IPS DF 6.9 (cell line): ENCODE results near the gene ANTKMT.

Experiments
- DNase-seq: peaks from one replicate; pipeline ENCODE4 v3.0.0-alpha.2; 2013; ENCODE audit warnings: low read depth, low spot score
- H3K27ac ChIP-seq: one replicate; pipeline ENCODE4 v1.5.1; 2013; ENCODE audit warnings: low read length, control low read depth
- H3K27me3 ChIP-seq: 2 replicates; pipeline ENCODE4 v1.6.1; 2013; ENCODE audit warnings: mild to moderate bottlenecking, low read length; ENCODE audit not compliant: control insufficient read depth, insufficient read depth
- H3K36me3 ChIP-seq: 2 replicates; pipeline ENCODE4 v1.6.1; 2013; ENCODE audit warnings: low read length; ENCODE audit not compliant: control insufficient read depth, insufficient read depth
- H3K4me1 ChIP-seq: 2 replicates; pipeline ENCODE4 v1.6.1; 2013; ENCODE audit warnings: low read length; ENCODE audit not compliant: control insufficient read depth, insufficient read depth
- H3K4me3 ChIP-seq: 2 replicates; pipeline ENCODE4 v1.5.1; 2013; ENCODE audit warnings: mild to moderate bottlenecking, low read length
- H3K9me3 ChIP-seq: 2 replicates; pipeline ENCODE4 v1.6.1; 2013; ENCODE audit warnings: low read length, inconsistent platforms; ENCODE audit not compliant: control insufficient read depth, insufficient read depth
- WGBS: extraction: QIAGEN DNeasy Blood & Tissue Kit; methylation state at CpG from one replicate; pipeline ENCODE4 v1.1.7; 2013; ENCODE audit warnings: mixed read lengths, missing lambda C conversion rate; ENCODE audit not compliant: insufficient read length, insufficient coverage; 5-methylcytosine and 5-hydroxymethylcytosine counted together

Gene ANTKMT

DNA sequence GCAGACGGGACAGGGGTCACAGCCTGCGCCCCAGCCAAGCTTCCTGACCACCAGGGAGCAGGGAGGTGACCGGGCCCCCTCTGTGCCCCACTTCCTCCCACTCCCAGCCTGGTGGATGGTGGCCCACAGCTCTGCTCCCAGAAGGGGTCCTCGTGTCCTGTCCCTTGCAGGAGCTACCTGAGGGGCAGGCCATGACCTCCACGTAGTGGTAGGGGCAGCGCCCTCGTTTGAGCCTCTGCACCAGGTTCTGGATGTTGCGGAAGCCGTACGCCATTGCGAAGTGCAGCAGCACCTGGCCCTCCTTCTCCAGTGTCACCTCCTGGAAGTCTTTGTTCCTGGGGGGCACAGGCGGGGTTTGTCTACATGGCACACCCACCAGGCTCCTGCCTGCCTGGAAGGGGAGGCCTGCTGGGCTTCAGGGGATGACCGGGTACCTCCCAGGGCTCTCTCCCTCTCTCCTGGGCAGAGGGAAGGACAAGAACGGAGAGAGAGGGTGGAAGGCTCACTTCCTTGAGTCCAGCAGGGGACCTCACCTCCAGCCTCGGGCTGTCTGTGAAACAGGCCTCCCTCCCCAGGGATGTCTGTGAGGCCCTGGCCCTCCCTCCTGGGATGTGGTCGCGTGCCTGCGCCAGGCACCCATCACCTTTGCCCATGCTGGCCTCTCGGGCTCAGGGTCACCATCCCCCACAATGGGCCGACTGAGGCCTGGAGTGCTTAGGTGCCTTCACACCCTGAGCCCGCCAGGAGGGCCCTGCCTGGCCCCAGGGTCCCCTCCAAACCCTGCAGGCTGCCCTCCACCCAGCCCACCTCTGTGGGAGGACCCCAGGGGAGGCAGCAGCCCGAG, 9.9 kb downstream of the ANTKMT start:
- peaks cover 3% of the 10 kb centered on the region; the same call in 1 of the 2 replicates for H3K4me1 ChIP-seq
- H3K27me3 ChIP-seq: no peaks in the 10 kb centered on the region
- WGBS: no CpG with 5 or more reads among the region's 22 CpGs
- H3K36me3 ChIP-seq: peaks cover 12% of the 10 kb centered on the region; the same call in 1 of the 2 replicates
- H3K27ac ChIP-seq: no peak overlapping the region
- DNase-seq: no peak
- H3K4me3 ChIP-seq: no peak overlapping the region
- H3K9me3 ChIP-seq: no peaks in the 10 kb centered on the region

DNA sequence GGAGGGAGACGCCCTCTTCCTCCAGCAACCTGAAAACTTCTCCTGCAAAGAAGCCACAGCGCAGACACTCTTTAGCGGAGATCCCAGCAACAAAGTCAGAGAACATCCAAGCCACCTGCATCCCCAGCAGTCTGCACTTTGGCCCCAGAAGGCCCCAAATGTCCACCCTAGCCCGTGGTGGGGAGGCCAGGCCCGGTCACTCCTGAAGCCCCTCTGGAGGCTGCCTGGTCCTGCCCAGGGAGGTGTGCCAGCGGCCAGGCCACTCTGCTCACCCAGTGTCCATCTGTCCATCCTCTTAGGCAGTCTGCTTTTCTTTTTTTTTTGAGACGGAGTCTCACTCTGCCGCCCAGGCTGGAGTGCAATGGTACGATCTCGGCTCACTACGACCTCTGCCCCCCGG, 11.4 kb downstream of the ANTKMT start:
- Histone ChIP-seq H3K4me3 (no peak overlapping the region), H3K9me3 (no peaks in the 10 kb centered on the region), H3K27me3 (no peaks in the 10 kb centered on the region), H3K4me1 (no peaks in the 10 kb centered on the region; the same call in 1 of the 2 replicates), H3K36me3 (peaks cover 14% of the 10 kb centered on the region; the same call in 1 of the 2 replicates), H3K27ac (no peak overlapping the region)
- no CpG with 5 or more reads among the region's 12 CpGs for WGBS
- DNase-seq: no peak

DNA sequence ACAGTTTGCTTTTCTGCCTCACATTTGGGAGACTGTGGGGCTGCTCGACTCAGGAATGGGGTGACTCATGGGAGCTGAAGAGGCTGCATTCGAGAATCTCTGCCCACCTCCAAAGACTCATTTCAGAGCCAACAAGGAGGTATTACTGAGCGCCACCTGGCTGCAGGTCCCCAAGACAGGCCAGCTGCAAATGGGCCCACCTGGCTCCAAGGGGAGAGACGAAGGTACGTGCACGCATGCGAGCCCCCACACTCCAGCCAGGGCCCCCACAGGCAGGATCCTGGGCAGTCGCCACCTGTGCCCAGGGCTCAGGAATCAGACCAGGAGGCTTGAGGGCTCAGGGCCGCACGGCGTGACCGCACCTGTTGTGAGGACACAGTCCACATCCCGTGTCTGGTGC, 12.0 kb downstream of the ANTKMT start:
- H3K36me3 ChIP-seq: peaks cover 14% of the 10 kb centered on the region; the same call in 1 of the 2 replicates
- no CpG with 5 or more reads among the region's 13 CpGs for WGBS
- H3K9me3 ChIP-seq: no peaks in the 10 kb centered on the region
- H3K4me1 ChIP-seq: no peaks in the 10 kb centered on the region; the same call in 1 of the 2 replicates
- no peak overlapping the region for H3K27ac ChIP-seq
- H3K4me3 ChIP-seq: no peak overlapping the region
- H3K27me3 ChIP-seq: no peaks in the 10 kb centered on the region
- DNase-seq: no peak

DNA sequence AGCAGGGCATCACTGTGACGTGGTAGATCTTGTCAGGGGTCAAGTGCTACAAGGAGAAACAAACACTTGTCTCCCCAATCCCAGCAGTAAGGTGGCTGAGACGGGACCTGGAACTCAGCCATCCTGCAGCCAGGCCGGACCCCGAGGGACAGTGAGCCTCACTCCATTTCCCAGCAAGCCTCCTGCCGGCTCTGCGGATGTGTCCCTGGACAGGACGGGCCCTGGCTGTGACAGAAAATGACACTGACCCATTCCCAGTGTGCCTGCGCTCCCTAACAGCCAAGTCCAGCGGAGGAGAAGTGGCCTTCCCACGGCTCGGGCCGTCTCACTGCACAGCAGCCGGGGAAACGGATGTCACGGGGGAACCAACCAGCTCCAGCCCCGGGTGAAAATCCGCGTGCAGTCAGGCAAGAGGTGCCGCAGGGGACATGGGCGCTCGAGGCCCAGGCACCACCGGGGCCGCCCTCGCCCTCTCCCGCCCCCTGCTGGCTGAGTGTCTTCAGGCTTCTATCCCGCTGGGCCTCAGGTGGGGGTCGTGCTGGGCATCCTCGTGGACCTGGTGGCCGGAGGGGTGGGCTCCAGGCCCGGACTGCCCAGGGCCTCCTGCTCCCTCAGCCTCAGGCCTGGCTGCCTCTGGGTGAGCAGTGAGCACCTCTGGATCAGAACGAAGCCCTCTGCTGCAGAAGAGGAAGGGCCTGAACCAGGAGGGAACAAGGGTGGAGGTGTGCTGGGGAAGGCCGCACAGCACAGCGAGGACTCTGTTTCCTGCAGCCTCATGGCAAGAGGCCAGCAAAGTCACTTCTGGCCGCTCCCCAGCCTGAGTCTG, 12.6 kb downstream of the ANTKMT start:
- DNase-seq: no peak
- Histone ChIP-seq H3K27me3 (no peaks in the 10 kb centered on the region), H3K27ac (no peak overlapping the region), H3K9me3 (no peaks in the 10 kb centered on the region), H3K4me1 (no peaks in the 10 kb centered on the region; the same call in 1 of the 2 replicates), H3K4me3 (no peak overlapping the region), H3K36me3 (peaks cover 14% of the 10 kb centered on the region; the same call in 1 of the 2 replicates)
- no CpG with 5 or more reads among the region's 34 CpGs for whole genome bisulfite sequencing

DNA sequence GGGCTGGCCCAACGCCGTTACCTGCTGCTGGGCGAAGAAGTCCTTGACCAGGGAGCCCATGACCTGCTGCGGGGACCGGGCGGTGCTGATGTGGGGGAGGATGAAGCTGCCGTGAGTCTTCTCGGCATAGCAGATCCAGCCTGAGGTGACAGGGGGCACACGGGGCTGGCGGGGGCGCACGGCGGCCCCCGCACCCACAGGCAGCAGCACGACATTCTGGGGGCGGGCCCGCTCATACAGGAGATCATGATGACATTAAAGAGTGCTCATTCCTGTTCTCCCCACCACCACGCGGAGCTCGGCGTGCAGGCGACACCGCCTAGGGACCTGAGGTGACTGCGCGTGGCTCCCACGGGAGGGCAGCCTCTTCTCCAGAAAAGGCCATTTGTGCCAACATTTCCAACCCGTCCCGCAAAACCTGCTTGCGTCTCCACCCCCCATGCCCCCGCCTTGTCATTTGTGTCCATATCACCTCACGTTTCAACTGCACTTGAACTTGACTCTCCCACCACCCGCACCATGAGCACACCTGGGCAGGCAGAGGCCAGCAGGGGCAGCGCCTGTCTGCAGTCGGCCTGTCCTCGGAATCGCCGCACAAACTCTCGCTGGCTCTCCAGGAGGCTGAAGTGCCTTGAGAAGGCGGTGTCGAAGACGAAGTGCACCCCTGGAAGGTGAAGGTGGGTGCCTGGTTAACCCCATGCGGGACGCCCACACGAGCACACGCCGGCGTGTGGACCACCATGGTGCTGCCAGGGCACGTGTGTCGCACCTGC, 13.4 kb downstream of the ANTKMT start:
- H3K4me3 ChIP-seq: no peak overlapping the region
- no peaks in the 10 kb centered on the region for H3K27me3 ChIP-seq
- DNase-seq: no peak
- WGBS: no CpG with 5 or more reads among the region's 49 CpGs
- H3K36me3 ChIP-seq: peaks cover 14% of the 10 kb centered on the region; the same call in 1 of the 2 replicates
- no peak overlapping the region for H3K27ac ChIP-seq
- H3K4me1 ChIP-seq: no peaks in the 10 kb centered on the region; the same call in 1 of the 2 replicates
- H3K9me3 ChIP-seq: no peaks in the 10 kb centered on the region

DNA sequence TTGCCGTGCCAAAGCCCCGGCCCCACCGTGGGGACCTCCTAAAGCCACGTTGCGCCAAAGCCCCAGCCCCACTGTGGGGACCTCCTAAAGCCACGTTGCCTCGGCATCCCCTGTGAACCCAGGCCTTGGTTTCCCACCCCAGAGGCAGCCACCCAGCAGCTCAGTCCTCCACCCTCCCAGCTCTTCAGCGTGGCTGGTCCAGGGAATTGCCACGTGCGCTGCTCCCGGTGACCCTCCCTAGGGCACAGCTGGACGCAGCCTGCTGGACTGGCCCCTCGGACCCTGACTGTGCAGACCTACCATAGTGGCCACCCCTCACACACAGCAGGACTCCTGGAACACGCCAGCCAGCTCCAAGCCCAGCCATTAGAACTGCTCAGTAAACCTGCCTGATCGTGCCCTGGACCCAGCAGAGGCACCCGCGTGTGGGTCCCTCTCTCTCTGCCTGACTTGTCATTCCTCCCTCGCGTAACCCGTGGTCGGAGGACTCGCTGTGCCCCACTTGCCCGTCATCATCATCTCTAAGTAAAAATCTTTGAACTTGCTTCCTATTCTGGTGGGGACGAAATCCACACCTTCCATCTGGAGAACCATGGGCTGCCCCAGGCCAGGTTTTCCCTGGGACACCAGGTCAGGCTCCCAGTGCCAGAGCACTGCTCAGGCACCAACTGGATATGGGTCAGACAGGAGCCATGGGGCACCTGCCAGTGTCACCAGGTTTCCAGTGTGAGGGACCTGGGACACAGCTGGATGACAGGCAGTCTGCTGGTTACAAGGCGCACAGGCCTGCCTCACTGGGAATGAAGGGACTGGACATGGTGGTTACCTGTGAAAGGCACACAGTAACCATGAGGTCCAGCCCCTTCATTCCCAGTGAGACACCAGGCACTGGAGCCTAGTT, 14.3 kb downstream of the ANTKMT start:
- Histone ChIP-seq H3K4me3 (no peak overlapping the region), H3K9me3 (no peaks in the 10 kb centered on the region), H3K4me1 (no peaks in the 10 kb centered on the region; the same call in 1 of the 2 replicates), H3K36me3 (peaks cover 14% of the 10 kb centered on the region; the same call in 1 of the 2 replicates), H3K27me3 (no peaks in the 10 kb centered on the region), H3K27ac (no peak overlapping the region)
- no CpG with 5 or more reads among the region's 25 CpGs for WGBS
- no peak for DNase-seq

DNA sequence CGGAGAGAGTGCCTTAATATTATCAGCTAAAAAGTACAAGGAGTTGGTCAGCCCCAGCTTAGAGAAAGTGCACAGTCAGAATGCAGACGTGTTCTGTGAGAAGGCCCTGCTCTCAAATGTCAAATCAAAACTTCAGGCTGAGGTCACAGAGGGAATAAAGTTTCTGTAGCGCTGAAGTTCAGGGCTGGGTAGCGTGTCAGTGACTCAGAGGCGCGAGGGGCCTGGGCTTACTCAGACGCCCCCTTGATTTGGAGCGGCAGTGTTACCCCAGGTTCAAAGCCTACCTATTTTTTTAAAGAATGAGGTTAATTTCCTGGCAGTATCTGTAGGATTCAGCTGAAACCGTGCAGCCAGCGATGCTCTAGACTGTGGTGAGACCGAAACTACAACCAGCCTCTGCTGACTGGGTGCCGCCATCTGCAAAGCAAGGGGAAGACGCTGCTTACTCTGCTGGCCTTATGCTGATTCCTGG, 15.1 kb downstream of the ANTKMT start:
- Histone ChIP-seq H3K9me3 (no peaks in the 10 kb centered on the region), H3K27me3 (no peaks in the 10 kb centered on the region), H3K4me1 (no peaks in the 10 kb centered on the region), H3K4me3 (no peak overlapping the region), H3K27ac (no peak overlapping the region), H3K36me3 (peaks cover 14% of the 10 kb centered on the region; the same call in 1 of the 2 replicates)
- DNase-seq: no peak
- no CpG with 5 or more reads among the region's 13 CpGs for WGBS

DNA sequence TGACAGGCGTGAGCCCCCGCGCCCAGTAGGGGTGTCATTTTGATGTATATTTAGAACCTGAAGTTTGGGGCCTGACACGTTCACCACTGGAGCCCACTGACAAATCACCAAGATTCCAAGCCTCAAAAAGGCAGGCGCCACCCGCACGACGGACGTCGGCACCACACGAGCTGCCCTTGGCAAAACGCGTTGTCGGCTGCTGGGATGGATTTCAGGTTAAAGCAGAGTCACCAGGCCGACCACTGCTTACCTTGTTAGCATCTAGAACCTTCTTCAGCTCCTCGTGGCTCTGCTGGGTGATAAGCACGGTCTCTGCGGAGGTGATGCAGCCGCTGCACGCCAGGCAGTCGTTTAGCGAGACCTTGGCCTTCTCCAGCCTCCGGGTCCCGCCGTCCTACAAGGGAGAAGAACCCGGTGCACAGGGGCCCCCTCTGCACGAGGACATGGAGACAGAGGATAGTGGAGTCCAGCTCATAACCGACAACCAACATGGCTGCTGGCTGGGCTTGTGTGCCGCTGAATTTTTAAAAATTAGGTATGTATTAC, 16.1 kb downstream of the ANTKMT start:
- no peak overlapping the region for H3K4me3 ChIP-seq
- no peaks in the 10 kb centered on the region for H3K9me3 ChIP-seq
- no peak overlapping the region for H3K27ac ChIP-seq
- H3K36me3 ChIP-seq: peaks cover 14% of the 10 kb centered on the region; the same call in 1 of the 2 replicates
- H3K27me3 ChIP-seq: no peaks in the 10 kb centered on the region
- no peaks in the 10 kb centered on the region for H3K4me1 ChIP-seq
- DNase-seq: no peak
- WGBS: no CpG with 5 or more reads among the region's 29 CpGs
